GM08714 (cell line): ENCODE results near the gene CTNNA3.

Source experiments
- H3K4me3 ChIP-seq: fragments of 200-500 bp; sonication (Bioruptor generic); 2 replicates; pipeline ENCODE4 v1.5.1; 2014; ENCODE audit warnings: mild to moderate bottlenecking, low read length, inconsistent platforms
- ZNF274 ChIP-seq: IDR thresholded peaks from 2 replicates; pipeline ENCODE4 v1.6.1; 2012; ENCODE audit warnings: mild to moderate bottlenecking, low read depth, low read length

CTNNA3 gene

GRCh38 chr10:66760941-66761340, 935.1 kb downstream of the CTNNA3 start:
- no peak for TF ChIP-seq ZNF274
- H3K4me3 ChIP-seq = no peak overlapping the region

DNA sequence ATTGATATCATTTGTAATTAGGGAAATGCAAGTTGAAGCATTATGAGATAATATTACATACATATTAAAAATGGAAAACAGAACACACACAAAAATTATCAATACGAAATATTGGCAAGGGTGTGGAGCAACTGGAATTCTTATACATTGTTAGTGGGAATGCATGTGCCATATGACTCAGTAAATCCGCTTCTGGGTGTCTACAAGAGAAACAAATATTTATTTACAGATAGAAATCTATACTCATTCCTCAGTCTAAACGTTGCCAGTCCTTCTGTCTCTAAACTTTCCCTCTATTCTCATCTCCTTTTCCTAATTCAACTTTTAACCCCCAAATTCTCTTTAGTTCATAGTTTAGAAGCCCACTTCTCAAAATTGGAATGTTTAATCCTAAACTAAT, 940.5 kb downstream of the CTNNA3 start:
- TF ChIP-seq ZNF274 = no peak
- H3K4me3 ChIP-seq = no peak overlapping the region

DNA sequence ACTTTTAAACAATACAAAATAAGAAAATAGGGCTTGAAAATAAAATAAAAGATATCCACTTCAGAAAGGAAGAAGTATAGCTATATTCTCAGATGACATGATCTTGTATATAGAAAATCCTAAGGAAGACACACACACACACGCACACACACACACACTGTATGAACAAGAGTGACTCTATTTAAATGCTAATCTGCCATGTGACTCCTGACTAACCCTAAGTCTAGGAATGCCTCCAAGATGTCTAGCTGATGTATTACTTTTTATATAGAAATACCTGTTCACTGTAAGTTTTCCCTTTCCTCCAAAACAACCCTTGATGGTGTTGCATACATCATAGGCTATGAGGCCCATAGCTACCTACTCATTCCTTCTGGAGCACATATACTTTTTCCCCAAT, 943.3 kb downstream of the CTNNA3 start:
- H3K4me3 ChIP-seq = no peak overlapping the region
- no peak for TF ChIP-seq ZNF274

DNA sequence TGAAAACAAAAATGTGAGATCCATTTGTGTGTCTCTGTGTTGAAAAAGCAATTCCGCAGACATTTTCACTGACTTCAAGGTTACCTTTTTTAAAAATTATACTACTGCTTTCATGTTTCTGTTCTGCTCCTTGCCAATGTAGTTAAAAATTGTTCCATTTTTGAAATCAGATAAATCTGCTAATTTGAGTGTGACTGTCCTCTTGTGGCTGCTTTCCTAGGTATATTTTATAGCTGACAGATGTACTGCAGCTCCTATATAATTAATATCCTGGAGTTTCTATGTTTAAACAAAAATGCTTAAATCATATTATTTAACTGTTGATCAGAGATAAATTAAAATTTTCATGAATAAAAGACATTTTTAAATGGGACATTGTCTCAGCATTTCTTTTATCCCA, 947.8 kb downstream of the CTNNA3 start:
- H3K4me3 ChIP-seq = no peak overlapping the region
- no peak for TF ChIP-seq ZNF274

DNA sequence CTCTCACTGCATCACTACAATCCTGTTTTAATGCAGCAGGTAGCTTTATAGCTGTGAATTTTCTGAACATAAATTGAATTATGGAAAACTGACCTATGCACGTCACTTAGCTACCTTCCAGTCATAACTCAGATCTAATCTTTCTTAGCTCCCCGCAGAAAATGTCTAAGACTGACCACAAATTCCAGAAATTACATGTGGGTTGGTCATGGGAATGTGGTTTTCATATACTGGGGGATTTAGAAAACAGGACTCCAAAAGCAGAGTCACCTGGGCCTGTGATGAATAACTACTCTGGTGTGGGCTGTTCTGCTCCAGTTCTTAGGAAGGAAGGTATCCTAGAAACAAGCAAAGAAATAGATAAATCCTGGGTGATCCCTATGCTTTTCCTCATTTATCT, 948.5 kb downstream of the CTNNA3 start:
- H3K4me3 ChIP-seq = no peak overlapping the region
- no peak for TF ChIP-seq ZNF274

DNA sequence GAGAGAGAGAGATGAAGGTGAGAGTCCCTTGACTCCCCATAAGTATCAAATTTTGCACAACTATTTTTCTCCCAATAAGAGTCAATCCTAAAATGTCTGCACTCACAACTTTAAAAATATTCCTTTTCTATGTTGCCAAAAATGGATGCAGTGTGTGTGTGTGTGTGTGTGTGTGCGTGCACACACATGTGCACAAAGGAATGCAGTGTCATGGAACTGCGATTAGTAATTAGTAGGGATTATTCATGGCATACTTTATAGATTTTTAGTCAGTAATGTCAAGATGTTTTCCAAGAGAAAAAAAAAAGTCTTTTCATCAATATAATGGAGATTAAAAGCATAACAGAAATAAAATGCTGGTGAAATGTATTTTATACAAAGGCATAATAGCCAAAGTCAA, 949.3 kb downstream of the CTNNA3 start:
- no peak overlapping the region for H3K4me3 ChIP-seq
- TF ChIP-seq ZNF274 = no peak

DNA sequence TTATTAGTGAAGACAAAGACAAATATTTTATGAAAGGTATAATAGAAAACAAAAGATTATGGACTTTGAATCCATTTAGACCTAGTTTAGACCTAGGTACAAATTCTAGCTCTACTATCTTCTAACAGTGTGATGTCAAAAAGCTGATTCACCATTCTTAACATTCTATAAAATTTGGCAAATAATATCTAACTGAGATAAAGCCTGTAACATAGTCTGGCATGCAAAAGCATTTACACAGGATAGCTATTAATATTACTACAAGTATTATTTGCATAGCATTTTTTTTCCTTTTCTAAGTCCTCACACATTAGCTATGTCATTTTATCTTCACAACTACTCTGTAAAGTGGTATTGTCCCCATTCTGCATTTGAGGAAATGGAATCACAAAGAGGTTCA, 949.7 kb downstream of the CTNNA3 start:
- H3K4me3 ChIP-seq = no peak overlapping the region
- TF ChIP-seq ZNF274 = no peak

- no peak overlapping the region for H3K4me3 ChIP-seq
- TF ChIP-seq ZNF274 = no peak
Observed at GRCh38 chr10:66744915-66745314, 951.1 kb downstream of the CTNNA3 start.

GRCh38 chr10:66737241-66737640, 958.8 kb downstream of the CTNNA3 start:
- TF ChIP-seq ZNF274 = no peak
- H3K4me3 ChIP-seq = no peak overlapping the region

DNA sequence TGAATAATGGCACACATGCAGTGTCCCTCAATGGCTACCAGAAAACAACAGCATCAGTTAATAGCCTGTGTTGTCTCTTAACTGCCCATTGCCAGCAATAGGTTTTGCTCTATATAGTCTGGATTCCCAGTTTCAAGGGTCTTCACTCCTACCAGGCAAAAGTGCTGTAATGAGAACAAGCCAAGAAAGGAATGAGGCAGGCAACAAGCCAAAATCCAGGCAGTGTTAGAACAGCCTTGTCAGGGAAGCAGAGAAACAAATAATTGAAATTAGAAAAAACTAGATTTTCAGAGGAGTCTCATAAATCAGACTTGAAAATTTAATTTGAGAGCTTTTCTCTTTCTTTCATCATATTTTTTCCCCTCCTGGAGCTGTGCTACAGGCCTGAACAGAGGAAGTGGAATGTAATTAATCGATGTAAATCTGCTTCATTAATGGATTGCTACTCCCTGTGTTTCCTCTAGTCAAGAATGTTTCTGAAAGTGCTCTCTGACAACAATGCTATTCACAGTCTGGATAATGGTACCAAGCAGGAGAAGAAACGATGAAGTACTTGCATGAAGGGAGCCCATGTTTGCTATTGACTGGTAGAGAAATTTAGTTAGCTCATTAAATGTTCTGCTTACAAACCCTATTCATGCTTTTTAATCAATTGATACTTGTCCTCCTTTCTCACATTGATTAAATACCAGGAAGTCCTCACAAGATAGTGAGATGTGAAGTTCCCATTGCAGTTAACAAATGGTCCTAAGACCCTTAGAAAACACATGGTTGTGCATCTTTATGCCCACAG, 972.2 kb downstream of the CTNNA3 start:
- no peak overlapping the region for H3K4me3 ChIP-seq
- TF ChIP-seq ZNF274 = no peak

GRCh38 chr10:66719483-66719882, 976.5 kb downstream of the CTNNA3 start:
- no peak for TF ChIP-seq ZNF274
- no peak overlapping the region for H3K4me3 ChIP-seq

DNA sequence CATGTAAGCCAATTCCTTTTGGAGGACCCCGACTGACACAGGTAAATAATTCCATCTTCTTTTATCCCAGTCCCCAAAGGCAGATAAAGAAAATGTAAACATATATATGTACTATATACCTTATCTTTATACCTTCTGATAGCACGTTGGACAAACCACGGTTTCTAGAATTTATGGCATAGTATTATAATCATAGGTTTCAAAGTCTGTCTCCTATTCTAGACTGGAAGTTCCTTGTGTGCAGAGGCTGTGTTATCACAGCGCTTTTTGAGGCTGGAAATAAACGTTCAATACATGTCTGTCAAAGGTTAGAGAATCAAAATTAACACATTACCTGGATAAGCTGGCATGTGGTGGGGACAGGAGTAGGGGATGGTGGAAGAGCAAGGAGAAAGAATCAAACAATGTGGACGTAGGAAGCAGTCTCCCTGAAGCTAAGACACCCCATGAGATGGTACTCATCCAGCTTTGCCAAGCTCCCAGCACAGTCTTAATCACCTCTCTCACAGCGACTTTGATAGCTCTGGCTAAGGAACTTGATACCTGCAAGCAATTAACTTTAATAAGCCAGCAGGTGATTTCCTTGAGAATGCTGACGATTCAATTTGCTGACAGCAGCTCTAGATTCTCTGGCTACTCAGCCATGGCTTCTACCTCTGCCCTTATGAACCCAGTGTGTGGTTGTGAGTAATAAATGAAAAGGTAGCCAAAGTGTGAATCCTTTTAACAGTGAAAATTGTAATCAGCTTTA, 978.6 kb downstream of the CTNNA3 start:
- no peak overlapping the region for H3K4me3 ChIP-seq
- no peak for TF ChIP-seq ZNF274

GRCh38 chr10:66714741-66715140, 981.3 kb downstream of the CTNNA3 start:
- no peak for TF ChIP-seq ZNF274

DNA sequence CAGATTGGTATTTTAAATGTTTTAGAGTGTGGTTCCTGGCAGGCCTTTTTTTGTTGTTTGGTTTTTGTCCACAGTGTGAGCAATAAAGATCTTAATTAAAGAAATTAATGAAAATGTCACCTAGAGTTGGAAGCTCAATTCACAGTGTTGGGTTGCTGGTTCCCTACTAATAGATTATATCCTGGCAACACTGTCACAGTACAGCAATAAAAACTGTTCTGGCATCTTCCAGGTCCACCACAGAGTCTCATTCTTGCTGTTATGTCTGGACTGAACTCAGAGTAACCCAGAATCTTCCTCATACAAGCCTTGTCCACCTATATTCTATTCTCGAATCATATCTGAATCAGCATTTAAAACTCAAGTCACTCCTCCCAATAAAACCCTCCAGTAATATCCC, 982.6 kb downstream of the CTNNA3 start:
- no peak overlapping the region for H3K4me3 ChIP-seq
- no peak for TF ChIP-seq ZNF274

More at GRCh38 chr10:66714741-66715140, 981.3 kb downstream of the CTNNA3 start:
- no peak overlapping the region for H3K4me3 ChIP-seq

- no peak for TF ChIP-seq ZNF274
- no peak overlapping the region for H3K4me3 ChIP-seq
Observed at GRCh38 chr10:66698069-66698468, 997.9 kb downstream of the CTNNA3 start.
